22Rv1 (cell line): ENCODE measurements around the gene COL11A2.

ENCODE experiments used
- CTCF ChIP-seq: fragments of 450-650 bp; IDR thresholded peaks from 2 replicates; pipeline ENCODE4 v1.5.1; 2017; ENCODE audit warnings: mild to moderate bottlenecking
- ZFX ChIP-seq: fragments of 450-650 bp; IDR thresholded peaks from 2 replicates; pipeline ENCODE4 v1.6.1; 2017; ENCODE audit warnings: antibody characterized with exemption, borderline replicate concordance

GRCh38 chr6:33201147-33201545 lies 8.9 kb upstream of the COL11A2 start:
- no peak for TF ChIP-seq CTCF
- no peak for TF ChIP-seq ZFX
